NCI-H1092 treated with DMSO at 0.1 percent for 48 hours (cell line): ENCODE data around the gene TMEM150B.
"Not testable (repeated sequence)": the region's sequence is repeated elsewhere in the genome, so short reads cannot be mapped to it uniquely, and the experiment has no call there.

ENCODE experiments used
- DNase-seq: peaks from one replicate; lab custom pipeline; 2025; lab: John Stamatoyannopoulos, UW

Gene TMEM150B

DNA sequence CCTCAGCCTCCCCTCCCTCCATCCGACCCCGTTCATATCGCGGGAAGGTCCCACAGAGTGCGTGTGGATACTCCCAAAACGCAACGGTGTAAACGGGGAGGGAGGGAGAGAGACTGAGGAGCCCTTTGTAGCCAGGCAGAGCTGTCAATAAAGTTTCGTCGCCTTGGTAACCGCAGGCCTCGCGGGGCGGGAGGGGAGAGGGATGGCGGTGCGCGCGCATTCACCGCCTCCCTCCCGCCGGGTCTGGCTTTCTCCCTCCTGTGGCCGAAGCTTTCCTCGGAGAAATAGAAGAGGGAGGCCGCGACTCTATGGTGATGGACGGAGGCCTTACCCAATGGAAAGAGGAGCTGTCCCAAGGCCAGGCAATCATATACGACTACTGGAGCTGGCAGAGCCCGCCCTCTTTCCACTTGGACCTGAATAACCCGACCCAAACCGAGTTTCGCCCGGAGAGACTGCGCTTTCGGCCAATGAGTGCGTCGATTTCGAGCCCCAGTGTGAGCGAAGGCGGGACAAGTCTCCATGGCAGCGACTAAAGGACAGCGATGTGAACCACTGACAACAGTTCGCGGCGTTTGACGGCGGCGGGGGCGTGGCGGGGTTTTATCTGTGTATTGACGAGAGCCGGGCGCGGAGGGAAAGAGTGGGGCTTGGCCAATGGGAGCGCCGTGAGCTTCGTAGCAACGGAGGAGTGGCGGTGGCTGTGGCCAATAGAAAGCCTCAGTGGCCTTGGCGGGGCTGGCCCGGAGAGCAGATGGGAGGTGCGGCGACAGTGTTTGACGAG is 14.2 kb upstream of the TMEM150B start, which contains the start of gene KMT5C:
KMT5C (plus strand) TSS at position 772 of the 784 bp plus-strand sequence. CDS start 2,061 bp downstream, outside the sequence.
- DNase-seq, result peak; percentile 99

DNA sequence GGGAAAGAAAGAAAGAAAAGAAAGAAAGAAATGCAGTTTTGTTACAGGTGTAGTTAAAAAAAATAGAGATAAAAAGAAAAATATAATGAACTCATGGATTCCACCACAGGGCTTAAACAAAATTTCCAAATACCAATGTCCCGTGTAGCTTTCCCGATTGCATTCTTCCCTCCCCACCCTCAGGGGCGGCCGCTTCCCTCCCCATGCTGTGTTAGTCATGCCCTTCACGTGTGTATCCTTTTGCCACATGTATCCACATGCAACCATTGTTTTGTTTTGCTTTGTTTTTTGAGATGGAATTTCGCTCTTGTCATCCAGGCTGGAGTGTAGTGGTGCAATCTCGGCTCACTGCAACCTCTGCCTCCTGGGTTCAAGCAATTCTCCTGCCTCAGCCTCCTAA is 11.0 kb upstream of the TMEM150B start:
- DNase-seq, result no peak

DNA sequence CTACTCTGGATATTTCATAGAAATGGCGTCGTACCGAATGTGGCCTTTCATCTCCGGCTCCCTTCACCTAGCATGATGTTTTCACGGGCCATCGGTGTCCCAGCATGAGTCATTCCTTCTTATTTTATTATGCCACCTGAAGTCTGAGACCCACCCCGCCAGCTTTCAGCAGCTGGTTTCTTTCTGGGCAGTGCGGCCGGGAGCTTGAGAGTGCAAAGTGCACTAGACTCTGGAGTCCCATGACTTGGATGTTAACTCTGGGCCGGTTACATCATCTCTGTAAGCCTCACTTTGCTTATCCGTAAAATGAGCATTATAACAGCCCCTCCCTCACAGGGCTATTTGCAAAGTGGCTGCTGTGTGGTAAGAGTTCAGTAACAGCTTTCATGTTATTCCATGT is 8.7 kb upstream of the TMEM150B start:
- no peak for DNase-seq

GRCh38 chr19:55329791-55330190 is 4.7 kb upstream of the TMEM150B start:
- DNase-seq, result not testable (repeated sequence)

DNA sequence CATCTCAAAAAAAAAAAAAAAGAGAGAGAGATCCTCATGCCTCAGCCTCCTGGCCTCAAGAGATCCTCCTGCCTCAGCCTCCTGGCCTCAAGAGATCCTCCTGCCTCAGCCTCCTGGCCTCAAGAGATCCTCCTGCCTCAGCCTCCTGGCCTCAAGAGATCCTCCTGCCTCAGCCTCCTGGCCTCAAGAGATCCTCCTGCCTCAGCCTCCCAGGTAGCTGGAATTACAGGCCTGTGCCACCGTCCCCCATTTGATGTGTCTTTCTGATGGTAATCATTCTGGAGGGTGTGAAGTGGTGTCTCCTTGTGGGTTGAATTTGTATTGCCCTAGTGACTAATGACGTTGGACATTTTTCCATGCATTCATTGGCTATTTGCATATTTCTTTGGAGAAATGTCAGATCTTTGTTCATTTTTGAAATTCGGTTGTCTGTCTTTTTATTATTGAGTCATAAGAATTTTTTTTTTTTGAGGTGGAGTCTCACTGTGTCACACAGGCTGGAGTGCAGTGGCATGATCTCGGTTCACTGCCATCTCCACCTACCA is 3.7 kb upstream of the TMEM150B start:
- not testable (repeated sequence) for DNase-seq

DNA sequence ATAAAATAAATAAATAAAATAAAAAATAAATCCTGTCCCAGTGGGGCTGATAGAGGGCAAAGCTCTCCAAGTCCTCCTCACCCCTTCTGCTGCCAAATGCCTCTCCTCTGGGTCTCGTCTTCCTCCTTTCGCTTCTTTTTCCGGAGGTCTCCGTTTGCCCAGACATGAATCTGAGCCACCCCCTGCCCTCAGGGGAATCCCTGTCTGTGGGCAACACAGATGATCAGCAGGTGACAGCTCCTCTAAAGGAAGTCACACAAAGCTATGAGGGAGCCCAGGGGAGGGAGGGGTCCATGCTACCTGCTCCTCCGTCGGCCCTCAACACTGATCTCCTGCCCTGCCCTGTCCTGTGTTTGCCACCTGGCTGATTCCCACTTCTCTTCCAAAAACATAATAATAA is 479 bp downstream of the TMEM150B start:
- no peak for DNase-seq

DNA sequence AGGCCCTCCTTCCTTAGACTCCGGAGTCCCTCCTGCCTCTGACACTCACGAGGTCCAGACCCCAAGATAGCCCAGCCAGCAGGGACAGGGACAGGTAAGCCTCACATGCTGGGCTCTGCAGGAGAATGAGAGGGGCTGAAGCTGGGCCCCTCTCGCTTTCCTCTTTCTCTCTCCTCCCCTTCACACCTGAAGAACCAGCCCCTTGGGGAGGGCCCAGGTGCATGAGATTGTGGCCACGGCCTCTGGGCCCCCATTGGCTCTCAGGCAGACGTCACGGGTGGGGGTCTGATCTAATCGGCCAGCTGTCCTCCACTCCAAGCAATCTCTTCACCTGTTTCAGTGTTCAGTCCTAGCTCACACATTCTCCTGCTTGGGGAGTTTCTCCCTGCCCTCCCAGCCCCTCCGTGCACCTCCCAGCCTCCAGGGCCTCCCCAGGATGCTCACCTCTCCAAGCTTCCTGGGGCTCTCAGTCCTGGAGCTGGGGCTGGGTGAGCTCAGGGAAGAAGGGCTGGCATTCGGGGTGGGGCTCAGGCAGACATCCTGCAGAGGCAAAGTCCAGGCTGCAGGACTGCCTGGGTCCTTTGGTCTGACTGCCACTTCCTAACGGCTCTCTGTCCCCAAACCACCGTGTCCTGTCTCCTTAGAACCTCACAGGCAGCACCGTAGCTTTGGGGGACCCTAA is 2.8 kb downstream of the TMEM150B start:
- DNase-seq, result no peak

- no peak for DNase-seq
Observed at GRCh38 chr19:55321466-55322137, 3.5 kb downstream of the TMEM150B start.

- DNase-seq, result no peak
Observed at GRCh38 chr19:55320844-55321419, 4.2 kb downstream of the TMEM150B start.

DNA sequence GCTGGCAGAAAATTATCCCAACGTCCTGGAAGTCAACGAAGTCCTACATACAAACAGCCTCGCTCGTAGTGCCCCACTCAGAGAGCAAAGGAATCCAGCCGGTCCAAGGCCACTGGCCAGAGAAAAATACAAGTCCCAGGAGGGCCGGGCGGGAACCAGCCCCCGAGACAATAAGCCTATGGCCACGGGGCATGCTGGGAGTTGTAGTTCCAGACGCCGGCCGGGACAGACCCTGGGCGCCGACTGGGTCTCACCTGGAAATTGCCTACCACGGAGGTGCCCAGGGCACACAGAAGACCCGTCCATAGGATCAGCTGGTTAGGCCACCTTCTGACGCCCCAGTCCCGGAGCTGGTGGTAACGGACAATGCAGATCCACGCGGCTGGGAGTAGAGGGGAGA is 5.4 kb downstream of the TMEM150B start:
- peak; percentile 0 for DNase-seq

DNA sequence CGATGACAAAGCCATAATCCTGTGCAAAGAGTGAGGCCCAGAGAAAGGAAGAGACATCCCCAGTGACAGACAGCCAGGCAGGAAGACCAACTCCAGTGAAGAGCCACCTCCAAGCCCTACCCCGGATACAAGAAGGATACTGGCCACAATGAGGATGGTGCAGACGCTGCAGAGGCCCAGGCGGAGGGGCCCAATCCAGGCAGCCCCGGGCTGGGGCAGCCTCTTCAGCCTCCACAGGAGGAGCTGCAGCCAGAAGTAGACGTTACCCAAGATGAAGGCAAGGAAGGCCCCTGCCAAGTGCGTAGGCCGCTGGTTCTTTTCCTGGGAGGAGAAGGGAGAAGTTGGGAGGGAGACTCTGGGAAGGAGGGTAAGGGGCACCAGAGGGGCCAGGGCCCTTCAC is 8.5 kb downstream of the TMEM150B start:
- DNase-seq, result no peak

- no peak for DNase-seq
Observed at GRCh38 chr19:55315956-55316525, 9.1 kb downstream of the TMEM150B start.

DNA sequence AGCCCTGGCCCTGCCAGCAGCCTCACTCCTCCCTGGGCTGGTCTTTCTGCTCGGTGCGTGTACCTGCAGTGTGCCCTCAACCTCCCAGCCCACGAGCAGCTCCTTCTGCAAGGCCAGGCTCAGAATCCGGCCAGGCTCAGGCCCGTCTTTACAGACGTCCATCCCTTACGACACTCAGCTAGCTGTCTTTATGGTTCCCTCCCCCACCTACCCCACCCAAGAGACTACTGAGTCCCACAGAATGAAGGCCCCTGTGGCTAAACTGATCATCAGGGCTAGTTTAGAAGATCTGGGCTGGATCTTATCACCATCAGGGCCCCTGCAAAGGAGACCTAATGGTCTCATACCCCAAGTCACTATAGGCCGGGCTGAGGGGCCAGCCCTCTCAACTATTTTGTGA is 10.7 kb downstream of the TMEM150B start:
- DNase-seq, result no peak

DNA sequence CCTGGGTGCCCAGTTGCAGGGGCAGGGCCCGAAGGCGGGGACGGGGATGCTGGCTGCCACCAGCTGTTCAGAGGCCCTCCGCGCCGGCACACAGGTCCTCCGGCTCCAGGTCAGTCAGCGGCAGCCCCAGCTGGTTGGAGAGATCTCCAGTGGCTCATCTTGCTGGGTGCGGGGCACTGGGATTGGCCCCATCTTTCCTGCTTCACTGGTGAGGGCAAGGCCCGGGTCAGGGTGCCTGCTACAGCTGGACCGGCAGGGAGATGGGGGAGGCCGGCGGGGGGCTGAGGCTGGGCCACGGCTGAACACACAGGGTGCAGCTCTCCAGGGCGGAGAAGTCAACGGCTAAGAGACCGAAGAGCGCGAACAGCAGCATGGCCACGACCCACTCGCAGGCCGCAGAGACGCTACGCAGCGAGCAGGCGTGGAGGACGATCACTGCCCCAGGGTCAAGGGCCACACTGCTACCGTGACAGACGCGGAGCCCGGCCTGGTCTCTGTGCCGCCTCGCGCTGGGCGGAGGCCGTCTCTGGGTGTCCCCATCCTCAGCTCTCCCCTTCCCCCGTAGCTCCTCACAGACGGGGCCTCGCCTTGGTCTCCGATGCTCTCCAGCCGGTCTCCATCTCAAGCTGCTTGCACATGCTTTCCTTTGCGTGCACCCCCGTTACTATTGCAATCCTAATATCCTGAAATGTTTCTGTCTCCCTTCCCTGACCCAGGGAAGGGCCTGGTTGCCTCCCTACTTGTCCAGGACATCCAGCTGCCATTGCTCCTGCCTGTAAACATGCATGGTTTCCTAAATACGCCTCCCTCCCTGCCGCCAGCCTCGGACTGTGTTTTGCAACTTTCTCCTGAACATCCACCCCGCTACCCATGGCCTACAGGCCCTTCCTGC is 12.3 kb downstream of the TMEM150B start:
- no peak for DNase-seq

DNA sequence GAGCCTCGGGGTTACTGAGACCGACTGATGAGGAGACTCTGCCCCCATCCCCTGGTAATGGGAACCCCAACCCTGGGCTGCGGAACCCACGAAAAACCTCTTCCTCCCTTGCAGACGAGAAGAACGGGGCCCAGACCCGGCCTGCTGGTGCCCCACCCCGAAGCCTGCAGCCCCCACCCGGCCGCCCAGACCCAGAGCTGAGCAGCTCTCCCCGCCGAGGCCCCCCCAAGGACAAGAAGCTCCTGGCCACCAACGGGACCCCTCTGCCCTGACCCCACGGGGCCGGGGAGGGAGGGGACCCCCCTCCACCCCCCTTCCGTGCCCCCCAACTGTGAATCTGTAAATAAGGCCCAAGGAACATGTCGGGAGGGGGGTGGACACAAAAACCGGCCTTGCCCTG is 13.3 kb downstream of the TMEM150B start:
- no peak for DNase-seq

DNA sequence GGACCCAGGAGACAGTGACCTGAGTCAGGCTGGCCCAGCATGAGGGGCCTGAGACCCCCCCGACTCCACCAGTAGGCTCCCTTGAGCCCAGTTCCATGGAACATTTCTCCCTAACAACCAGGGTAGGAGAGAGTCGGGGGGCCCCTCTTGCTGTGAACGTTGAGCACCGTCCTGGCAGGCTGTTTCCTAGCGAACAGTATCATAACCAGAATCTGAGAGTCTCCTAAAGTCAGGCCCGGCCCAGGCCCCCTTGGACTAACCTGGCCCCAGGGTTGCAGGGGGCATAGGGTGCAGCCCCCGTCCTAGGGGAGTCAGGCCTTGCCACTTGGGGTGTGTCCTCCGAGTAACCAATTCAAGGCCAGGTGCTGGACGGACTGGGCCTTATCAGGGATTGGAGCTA is 13.7 kb downstream of the TMEM150B start:
- DNase-seq, result no peak

DNA sequence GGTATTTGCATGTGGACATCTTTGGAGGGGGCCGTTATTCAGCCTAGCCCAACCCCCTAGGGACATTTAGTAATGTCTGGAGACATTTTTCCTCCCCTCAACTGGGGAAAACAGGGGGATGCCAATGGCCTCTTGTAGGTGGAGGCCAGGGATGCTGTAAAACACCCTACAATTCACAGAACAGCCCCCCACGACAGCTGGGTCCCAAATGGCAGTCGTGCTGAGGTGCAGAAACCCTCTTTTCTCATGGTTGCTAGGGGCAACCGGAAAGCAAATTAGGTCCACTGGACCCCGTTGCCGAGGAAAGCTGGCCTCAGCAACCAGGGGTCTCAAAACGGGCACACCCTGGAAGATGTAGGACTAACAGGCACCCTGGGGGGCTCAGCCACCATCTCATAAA is 14.6 kb downstream of the TMEM150B start:
- DNase-seq, result no peak

DNA sequence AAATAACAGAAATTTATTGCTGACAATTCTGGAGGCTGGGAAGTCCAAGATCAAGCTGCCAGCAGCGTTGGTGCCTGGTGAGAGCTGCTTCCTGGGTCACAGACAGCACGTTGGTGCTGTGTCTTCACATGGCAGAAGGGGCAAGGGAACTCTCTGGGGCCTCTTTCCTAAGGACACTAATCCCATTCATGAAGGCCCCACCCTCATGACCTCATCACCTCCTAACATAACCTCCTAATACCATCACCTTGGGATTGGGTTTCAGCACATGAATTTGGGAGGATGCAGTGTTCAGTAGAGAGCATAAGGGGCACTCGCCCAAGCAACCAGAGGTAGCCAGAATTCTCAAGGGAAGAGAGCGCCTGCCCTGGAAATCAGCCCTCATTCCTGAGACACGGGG is 15.7 kb downstream of the TMEM150B start:
- DNase-seq, result no peak

- DNase-seq, result no peak
Observed at GRCh38 chr19:55308281-55308680, 16.9 kb downstream of the TMEM150B start.

DNA sequence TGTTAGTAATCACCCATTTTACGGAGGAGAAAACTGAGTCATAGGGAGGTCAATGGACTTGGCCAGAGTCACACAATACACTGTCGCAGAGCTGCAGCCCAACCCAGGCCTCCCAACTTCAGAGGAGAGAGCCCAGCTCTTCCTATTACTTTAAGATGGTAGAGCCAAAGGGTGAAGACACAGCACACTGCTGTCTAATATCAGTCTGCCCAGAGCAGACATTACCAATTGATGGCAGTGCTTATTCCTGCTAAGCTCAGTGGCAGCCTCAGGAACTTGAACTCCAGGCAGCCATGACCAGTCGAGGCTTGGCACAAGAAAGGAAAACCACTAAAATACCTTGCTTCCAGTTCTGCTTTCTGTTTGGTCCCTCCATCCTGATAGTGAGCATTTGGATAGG is 18.4 kb downstream of the TMEM150B start:
- DNase-seq, result no peak

DNA sequence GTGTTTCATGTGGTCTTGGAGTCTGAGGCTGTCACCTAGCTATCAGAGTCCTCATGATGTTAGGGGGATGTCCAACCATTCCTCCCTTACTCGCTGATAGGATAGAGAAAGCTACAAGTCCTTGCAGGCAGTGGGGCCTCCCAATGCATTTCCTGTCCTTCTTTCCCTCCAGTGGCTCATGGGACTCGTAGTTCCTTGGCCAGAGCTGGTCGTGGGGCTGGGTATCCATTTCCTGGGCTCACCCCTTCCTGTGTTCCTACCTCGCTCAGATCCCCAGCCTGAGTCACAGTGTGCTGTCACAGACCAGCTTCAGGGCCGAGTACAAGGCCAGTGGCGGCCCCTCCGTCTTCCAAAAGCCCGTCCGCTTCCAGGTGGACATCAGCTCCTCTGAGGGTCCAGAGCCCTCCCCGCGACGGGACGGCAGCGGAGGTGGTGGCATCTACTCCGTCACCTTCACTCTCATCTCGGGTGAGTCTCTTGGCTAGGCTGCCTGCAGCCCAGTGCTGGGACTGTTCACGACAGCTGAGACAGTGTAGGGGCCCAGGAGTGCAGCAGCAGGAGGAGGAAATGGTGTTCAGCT is 19.1 kb downstream of the TMEM150B start:
- no peak for DNase-seq
